Stimulated activated CD4-positive, alpha-beta T cell treated with anti-CD3 and anti-CD28 coated beads, Interleukin-1b, Interleukin-23, amount 100 ng/mL, for 4 hours (primary cell): ENCODE results near the gene TLR5.

Experiments
- DNase-seq, 2 donors: peaks; one replicate each; pipeline ENCODE4 v3.0.0-alpha.2; 2020; ENCODE audit warnings: low read depth in 2 of 2

TLR5 gene

GRCh38 chr1:223067914-223068313, 75.1 kb downstream of the TLR5 start:
- DNase-seq: no peak

GRCh38 chr1:223066415-223066814, 76.6 kb downstream of the TLR5 start:
- DNase-seq: no peak

- DNase-seq: no peak
These were observed 80.9 kb downstream of the TLR5 start for GRCh38 chr1:223062177-223062576.

GRCh38 chr1:223059526-223059925, 83.5 kb downstream of the TLR5 start:
- DNase-seq: no peak
